Measurements from ENCODE around the gene STAT4. TPM values are rescaled to one million over a fixed set of nuclear protein-coding genes. Genes with fewer than 3 reads are reported as not detected.

The STAT4 gene
- total RNA-seq, 1 experiment from 2014 or later, result 0.33 TPM

- no peak overlapping the region for H3T11ph ChIP-seq (ENCODE audit: low read length)
These were observed 114.4 kb downstream of the STAT4 start for GRCh38 chr2:191036363-191036762.

More at GRCh38 chr2:191036363-191036762, 114.4 kb downstream of the STAT4 start:
- H2AK5ac ChIP-seq (ENCODE audit: insufficient read length, low read length), result no peak overlapping the region
- no peak overlapping the region for H2AFZ ChIP-seq (ENCODE audit: low read length)
- H3K27ac ChIP-seq (ENCODE audit: insufficient read length, low read depth, low read length), result no peak overlapping the region
- no peak overlapping the region for H4K5ac ChIP-seq (ENCODE audit: insufficient read length, low read depth, low read length)
- H3K79me2 ChIP-seq (ENCODE audit: insufficient read depth, low read length), result no peaks in the 10 kb centered on the region
- H3K23ac ChIP-seq (ENCODE audit: insufficient read length, low read depth, low read length), result no peak overlapping the region
- H4K20me1 ChIP-seq (ENCODE audit: control insufficient read depth, insufficient read depth, insufficient read length), result no peaks in the 10 kb centered on the region
- no peak overlapping the region for H2BK15ac ChIP-seq (ENCODE audit: low read depth, low read length)
- no peak overlapping the region for H3K18ac ChIP-seq (ENCODE audit: insufficient read length, low read depth, low read length)
- no peak overlapping the region for H2BK5ac ChIP-seq (ENCODE audit: insufficient read length, low read length)
- H3K4me1 ChIP-seq (ENCODE audit: insufficient read depth, low read length), result no peaks in the 10 kb centered on the region; the same call in 1 of the 2 replicates
- H3K56ac ChIP-seq (ENCODE audit: insufficient read length, low read depth, low read length), result no peak overlapping the region
- no peak overlapping the region for H3K4ac ChIP-seq (ENCODE audit: low read depth, low read length)
- H2BK120ac ChIP-seq (ENCODE audit: low read depth, low read length, poor library complexity, severe bottlenecking), result no peak overlapping the region
- no peaks in the 10 kb centered on the region for H3K23me2 ChIP-seq (ENCODE audit: insufficient read length, low read depth, low read length, poor library complexity, severe bottlenecking)
- no peaks in the 10 kb centered on the region for H3K9me3 Mint-ChIP-seq
- no peak overlapping the region for H2BK12ac ChIP-seq (ENCODE audit: insufficient read length, low read depth, low read length)
- H4K8ac ChIP-seq (replicated peaks; ENCODE audit: insufficient read length, low read depth, low read length), result no peak overlapping the region
- WGBS (ENCODE audit: extremely low coverage, insufficient read length, low lambda C conversion rate), result no CpG with 5 or more reads among the region's 2 CpGs
- TF ChIP-seq CTCF (conservative IDR thresholded peaks at IDR 0.05), result no peak
- H3K27ac Mint-ChIP-seq, result no peak overlapping the region
- no peaks in the 10 kb centered on the region for H3K27me3 ChIP-seq (ENCODE audit: insufficient read depth, low read length)
- no peak overlapping the region for H3K4me3 Mint-ChIP-seq
- H3K4me1 Mint-ChIP-seq, result peaks cover 4% of the 10 kb centered on the region in 2 experiments; a peak in 3 of 4 replicates
- H3K9ac ChIP-seq (ENCODE audit: extremely low read depth, insufficient read length, low read length), result no peak overlapping the region
- H2BK20ac ChIP-seq (ENCODE audit: low read depth, low read length, poor library complexity, severe bottlenecking), result no peak overlapping the region
- H3K27me3 Mint-ChIP-seq (ENCODE audit: low read depth), result no peaks in the 10 kb centered on the region; the same call in 1 of the 2 replicates
- H3K4me2 ChIP-seq (ENCODE audit: insufficient read depth, insufficient read length, low read length), result no peak overlapping the region
- no peaks in the 10 kb centered on the region for H3K36me3 Mint-ChIP-seq (ENCODE audit: insufficient read depth in 1 of 3, low read depth in 3 of 3)
- no peak overlapping the region for H3K14ac ChIP-seq (ENCODE audit: insufficient read depth, low read length)
- no peaks in the 10 kb centered on the region for H3K9me3 ChIP-seq (ENCODE audit: control insufficient read depth, low read depth, low read length)
- no peak for DNase-seq
- no peak overlapping the region for H4K91ac ChIP-seq (ENCODE audit: insufficient read length, low read depth, low read length)
- no peaks in the 10 kb centered on the region for H3K79me1 ChIP-seq (ENCODE audit: insufficient read depth, low read depth, low read length, poor library complexity, severe bottlenecking)
